Hepatocyte (in vitro differentiated cells): Measurements from ENCODE around the gene FCGBP. TPM values are rescaled to one million over a fixed set of nuclear protein-coding genes. Genes with fewer than 3 reads are reported as not detected.

Experiments used
- polyA plus RNA-seq: library from polyadenylated mRNA; unstranded; fragments of >200 nt; fragmentation: Nextera tagmentation; extraction: Ambion mirVana; gene quantifications from 2 replicates; pipeline ENCODE4 v1.2.1, GENCODE V29; 2016
- total RNA-seq: library from RNA; depleted of rRNA; stranded (reverse); fragments of >200 nt; gene quantifications from 2 replicates; pipeline ENCODE4 v1.2.3, GENCODE V29; 2014

FCGBP gene
- total and polyA plus RNA-seq, 2 experiments from 2014 or later, result 2.4 to 48.2 TPM

Other genes starting within 250 kb of the FCGBP start
- gene LGALS14, start 230.2 kb downstream of the FCGBP start, total RNA-seq, result 0.88 and 1.2 TPM in 2 replicates
- 1.3 TPM in 1 of 2 replicates, not detected in the other for gene LGALS14, start 230.2 kb downstream of the FCGBP start, polyA plus RNA-seq
- not detected in 2 replicates for gene CLC, start 196.6 kb downstream of the FCGBP start, total RNA-seq
- gene CLC, start 196.6 kb downstream of the FCGBP start, polyA plus RNA-seq, result not detected in 2 replicates
- not detected in 2 replicates for gene LEUTX, start 155.8 kb downstream of the FCGBP start, total RNA-seq
- not detected in 2 replicates for gene LEUTX, start 155.8 kb downstream of the FCGBP start, polyA plus RNA-seq
- gene DYRK1B, start 100.5 kb downstream of the FCGBP start, total RNA-seq, result 10.5 and 12.2 TPM in 2 replicates
- 25.7 and 28.0 TPM in 2 replicates for gene DYRK1B, start 100.5 kb downstream of the FCGBP start, polyA plus RNA-seq
- gene FBL, start 88.3 kb downstream of the FCGBP start, total RNA-seq, result 104 and 126 TPM in 2 replicates
- 69.6 and 79.4 TPM in 2 replicates for gene FBL, start 88.3 kb downstream of the FCGBP start, polyA plus RNA-seq
- 81.5 and 85.4 TPM in 2 replicates for gene PSMC4, start 36.5 kb upstream of the FCGBP start, total RNA-seq
- 94.7 and 99.3 TPM in 2 replicates for gene PSMC4, start 36.5 kb upstream of the FCGBP start, polyA plus RNA-seq
- 1.6 and 1.8 TPM in 2 replicates for gene ZNF546, start 62.4 kb upstream of the FCGBP start, total RNA-seq
- gene ZNF546, start 62.4 kb upstream of the FCGBP start, polyA plus RNA-seq, result 1.1 and 1.7 TPM in 2 replicates
- gene ZNF780B, start 121.6 kb upstream of the FCGBP start, total RNA-seq, result 11.5 and 13.4 TPM in 2 replicates
- gene ZNF780B, start 121.6 kb upstream of the FCGBP start, polyA plus RNA-seq, result 3.1 and 4.7 TPM in 2 replicates
- 7.3 and 14.9 TPM in 2 replicates for gene ZNF780A, start 156.3 kb upstream of the FCGBP start, total RNA-seq
- gene ZNF780A, start 156.3 kb upstream of the FCGBP start, polyA plus RNA-seq, result 4.4 and 6.0 TPM in 2 replicates